BJ (cell line): ENCODE results near the gene OR4K1. TPM values are rescaled to one million over a fixed set of nuclear protein-coding genes. Genes with fewer than 3 reads are reported as not detected.

Source experiments
- CTCF ChIA-PET: fragments of 350-600 bp; formaldehyde crosslinking; extraction: SDS; loops from one replicate; lab custom pipeline; 2021; ENCODE audit warnings: antibody characterized with exemption, inconsistent platforms; lab: Yijun Ruan, JAX
- POLR2A ChIA-PET: fragments of 300-600 bp; sonication (Branson Sonifier 250); formaldehyde crosslinking; extraction: SDS; loops from one replicate; lab custom pipeline; 2021; ENCODE audit warnings: antibody characterized with exemption; lab: Charles Lee
- DNase-seq: peaks from one replicate; pipeline ENCODE4 v3.0.0-alpha.2; 2011; ENCODE audit warnings: low read depth
- H3K27me3 ChIP-seq: 2 replicates; pipeline ENCODE4 v1.6.0; 2011; ENCODE audit warnings: low read length; ENCODE audit not compliant: control insufficient read depth, insufficient read depth
- H3K36me3 ChIP-seq: 2 replicates; pipeline ENCODE4 v1.5.1; 2011; ENCODE audit warnings: low read length; ENCODE audit not compliant: control insufficient read depth, insufficient read depth
- H3K4me3 ChIP-seq: 2 replicates; pipeline ENCODE4 v1.5.1; 2011; ENCODE audit warnings: low read depth, mild to moderate bottlenecking, control low read depth, low read length
- polyA minus RNA-seq: library from RNA; depleted of rRNA, polyadenylated mRNA; stranded (reverse); fragments of >200 nt; gene quantifications from 2 replicates; pipeline ENCODE4 v1.2.3, GENCODE V29; 2011; rRNA and poly(A)+ RNA removed
- polyA plus RNA-seq: library from polyadenylated mRNA; depleted of rRNA; stranded (reverse); fragments of >200 nt; gene quantifications from 2 replicates; pipeline ENCODE4 v1.2.3, GENCODE V29; 2011; rRNA removed
- TF ChIP-seq, protein P1 (sequence below): IDR thresholded peaks from 2 replicates; pipeline ENCODE4 v1.5.1; 2011; ENCODE audit warnings: low read depth, mild to moderate bottlenecking, control low read depth, inconsistent platforms, low read length, moderate library complexity; ENCODE audit not compliant: insufficient read depth

Gene OR4K1, protein sequence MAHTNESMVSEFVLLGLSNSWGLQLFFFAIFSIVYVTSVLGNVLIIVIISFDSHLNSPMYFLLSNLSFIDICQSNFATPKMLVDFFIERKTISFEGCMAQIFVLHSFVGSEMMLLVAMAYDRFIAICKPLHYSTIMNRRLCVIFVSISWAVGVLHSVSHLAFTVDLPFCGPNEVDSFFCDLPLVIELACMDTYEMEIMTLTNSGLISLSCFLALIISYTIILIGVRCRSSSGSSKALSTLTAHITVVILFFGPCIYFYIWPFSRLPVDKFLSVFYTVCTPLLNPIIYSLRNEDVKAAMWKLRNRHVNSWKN
- polyA plus RNA-seq (not detected in 2 replicates), polyA minus RNA-seq (not detected in 2 replicates)

DNA sequence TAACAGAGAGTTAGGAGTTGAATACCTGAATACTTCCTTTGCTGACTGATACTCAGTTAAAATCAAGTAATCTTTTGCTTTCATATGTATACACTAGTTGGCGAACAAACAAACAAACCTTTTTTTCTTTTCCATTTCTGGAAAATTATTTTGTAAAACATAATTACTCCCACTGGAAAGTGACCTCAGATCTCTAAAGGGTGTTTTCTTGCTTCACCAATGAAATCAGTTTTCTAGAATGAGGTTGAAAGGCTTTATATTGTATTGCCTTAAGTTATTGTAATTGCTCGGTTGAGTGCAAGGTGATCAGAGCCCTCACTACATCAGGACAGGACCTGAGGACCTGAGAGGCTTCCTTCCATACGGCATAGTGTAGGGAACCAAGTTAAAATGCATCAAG is at the start of gene OR4K1:
Gene OR4K1 (plus strand): TSS at position 301 of the 400 bp plus-strand sequence. CDS start 4,750 bp downstream, outside the sequence.
- DNase-seq: no peak
- Histone ChIP-seq H3K36me3 (no peaks in the 10 kb centered on the region), H3K4me3 (no peak within 1 kb of the TSS), H3K27me3 (no peaks in the 10 kb centered on the region)
- ChIA-PET CTCF (no interaction called here), POLR2A (no interaction called here)
- TF ChIP-seq, protein P1, sequence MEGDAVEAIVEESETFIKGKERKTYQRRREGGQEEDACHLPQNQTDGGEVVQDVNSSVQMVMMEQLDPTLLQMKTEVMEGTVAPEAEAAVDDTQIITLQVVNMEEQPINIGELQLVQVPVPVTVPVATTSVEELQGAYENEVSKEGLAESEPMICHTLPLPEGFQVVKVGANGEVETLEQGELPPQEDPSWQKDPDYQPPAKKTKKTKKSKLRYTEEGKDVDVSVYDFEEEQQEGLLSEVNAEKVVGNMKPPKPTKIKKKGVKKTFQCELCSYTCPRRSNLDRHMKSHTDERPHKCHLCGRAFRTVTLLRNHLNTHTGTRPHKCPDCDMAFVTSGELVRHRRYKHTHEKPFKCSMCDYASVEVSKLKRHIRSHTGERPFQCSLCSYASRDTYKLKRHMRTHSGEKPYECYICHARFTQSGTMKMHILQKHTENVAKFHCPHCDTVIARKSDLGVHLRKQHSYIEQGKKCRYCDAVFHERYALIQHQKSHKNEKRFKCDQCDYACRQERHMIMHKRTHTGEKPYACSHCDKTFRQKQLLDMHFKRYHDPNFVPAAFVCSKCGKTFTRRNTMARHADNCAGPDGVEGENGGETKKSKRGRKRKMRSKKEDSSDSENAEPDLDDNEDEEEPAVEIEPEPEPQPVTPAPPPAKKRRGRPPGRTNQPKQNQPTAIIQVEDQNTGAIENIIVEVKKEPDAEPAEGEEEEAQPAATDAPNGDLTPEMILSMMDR: no peak

DNA sequence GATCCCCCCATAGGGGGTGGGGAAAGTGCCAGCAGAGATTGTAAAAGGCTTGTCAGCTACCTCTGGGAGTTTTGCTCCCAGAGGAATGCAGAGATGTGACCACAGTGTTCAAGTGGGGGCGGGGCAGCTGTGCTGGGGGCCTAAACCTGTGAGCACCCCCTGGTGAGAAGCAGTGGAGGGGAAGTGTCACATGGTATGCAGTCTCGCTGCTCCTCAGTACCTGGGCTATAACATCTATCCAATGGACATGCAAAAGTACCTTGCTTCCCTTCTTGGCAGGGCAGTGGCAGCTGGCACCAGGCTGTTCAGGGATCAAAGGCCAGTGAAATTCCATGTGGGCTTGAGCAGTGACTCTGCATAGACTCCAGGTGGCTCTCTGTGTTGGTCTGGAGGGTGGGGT is 35.4 kb upstream of the OR4K1 start:
- POLR2A ChIA-PET: no interaction called here

DNA sequence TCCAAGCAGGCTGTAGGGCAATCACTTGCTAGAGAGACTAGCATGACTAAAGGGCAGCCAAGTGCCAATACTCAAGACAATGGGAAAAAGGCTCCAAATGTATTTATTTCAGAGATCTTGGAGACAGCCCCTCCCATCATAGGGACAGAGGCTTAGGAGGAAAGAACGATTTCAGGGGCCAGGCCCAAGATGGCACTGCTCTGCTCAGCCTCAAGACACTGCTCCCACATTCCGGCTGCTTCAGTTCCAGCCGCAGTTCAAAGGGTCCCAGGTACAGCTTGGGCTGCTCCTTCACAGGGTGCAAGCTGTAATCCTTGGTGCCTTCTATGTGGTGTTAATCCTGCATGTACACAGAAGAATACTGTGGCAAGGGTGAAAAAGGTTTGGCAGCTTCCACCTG is 29.7 kb upstream of the OR4K1 start:
- TF ChIP-seq, protein P1: no peak
- Histone ChIP-seq H3K27me3 (no peaks in the 10 kb centered on the region), H3K36me3 (no peaks in the 10 kb centered on the region), H3K4me3 (no peak overlapping the region)
- CTCF ChIA-PET: no interaction called here
- POLR2A ChIA-PET: no interaction called here
- no peak for DNase-seq

More for the DNA sequence above, 35.4 kb upstream of the OR4K1 start:
- H3K36me3 ChIP-seq: no peaks in the 10 kb centered on the region
- no peak for DNase-seq
- CTCF ChIA-PET: no interaction called here
- TF ChIP-seq, protein P1: no peak
- no peaks in the 10 kb centered on the region for H3K27me3 ChIP-seq
- H3K4me3 ChIP-seq: no peak overlapping the region

DNA sequence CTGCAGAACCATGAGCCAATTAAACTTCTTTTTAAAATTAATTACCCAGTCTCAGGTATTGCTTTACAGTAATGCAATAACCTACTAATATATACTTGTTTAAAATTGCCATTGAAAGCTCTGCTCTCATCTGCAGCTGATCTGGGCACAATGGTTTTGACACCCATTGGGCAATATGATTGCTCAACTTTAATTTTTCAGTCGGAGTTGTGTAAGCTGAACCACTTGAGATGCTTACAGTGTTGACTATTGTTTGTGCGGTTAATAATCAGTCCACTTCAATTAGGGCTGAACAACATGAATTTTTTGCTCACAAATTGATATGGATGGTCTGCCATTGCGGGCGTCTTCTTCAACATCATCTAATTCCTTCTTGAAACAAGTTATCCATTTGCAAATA is 28.3 kb upstream of the OR4K1 start:
- TF ChIP-seq, protein P1: no peak
- ChIA-PET POLR2A (no interaction called here), CTCF (no interaction called here)
- no peak for DNase-seq
- no peaks in the 10 kb centered on the region for H3K36me3 ChIP-seq
- H3K4me3 ChIP-seq: no peak overlapping the region
- no peaks in the 10 kb centered on the region for H3K27me3 ChIP-seq

DNA sequence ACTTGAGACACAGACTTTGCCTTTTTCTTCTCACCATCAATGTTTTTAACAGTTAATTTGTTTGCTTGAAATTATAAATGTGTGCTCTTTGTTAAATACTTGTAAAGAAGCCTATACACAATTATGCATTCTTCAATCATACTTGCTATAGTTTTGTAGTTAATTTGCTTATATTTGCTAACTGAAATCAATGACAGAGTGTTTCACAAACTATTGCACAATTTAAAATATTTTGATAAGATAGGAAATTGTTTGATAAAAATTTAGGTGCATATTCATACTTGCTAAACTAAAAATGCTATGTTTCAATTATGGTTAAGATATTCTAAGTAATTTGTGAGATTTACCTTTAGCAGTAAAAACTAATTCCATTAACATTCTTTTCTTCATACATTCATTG is 24.1 kb upstream of the OR4K1 start:
- ChIA-PET POLR2A (no interaction called here), CTCF (no interaction called here)

More for the DNA sequence above, 24.1 kb upstream of the OR4K1 start:
- Histone ChIP-seq H3K27me3 (no peaks in the 10 kb centered on the region), H3K4me3 (no peak overlapping the region), H3K36me3 (no peaks in the 10 kb centered on the region)
- no peak for DNase-seq
- TF ChIP-seq, protein P1: no peak
